ENCODE measurements around the gene ROBO2.

GRCh38 chr3:77324105-77324504, 284.2 kb downstream of the ROBO2 start:
- TF ChIP-seq CTCF (IDR thresholded peaks at IDR 0.05) (no peak), POLR2AphosphoS5 (IDR thresholded peaks at IDR 0.05) (no peak), EP300 (IDR thresholded peaks at IDR 0.05; ENCODE audit: low read depth) (no peak)
